ENCODE data around the gene CISD3. TPM values are rescaled to one million over a fixed set of nuclear protein-coding genes. Genes with fewer than 3 reads are reported as not detected.

CISD3 gene
- total and polyA plus RNA-seq, 4 donors = 2.1 to 18.6 (median 11.8) TPM

- WGBS (ENCODE audit: insufficient coverage) = 96% methylated on average over 2 of the region's 3 CpGs
- DNase-seq (ENCODE audit: low read depth in 4 of 6, low spot score in 6 of 6) = no peak
- Histone ChIP-seq H3K9me3 (ENCODE audit: control insufficient read depth, insufficient read depth, low read length) (no peaks in the 10 kb centered on the region), H3K36me3 (ENCODE audit: control insufficient read depth, insufficient read depth, low read length) (peaks cover 90% of the 10 kb centered on the region), H3K27ac (ENCODE audit: low read depth, low read length) (no peak overlapping the region), H3K4me1 (ENCODE audit: control insufficient read depth, insufficient read depth, low read length) (no peaks in the 10 kb centered on the region), H3K4me3 (ENCODE audit: low read depth, low read length) (no peak overlapping the region), H3K27me3 (ENCODE audit: control insufficient read depth, insufficient read depth, low read length) (no peaks in the 10 kb centered on the region)
These were observed 53.1 kb downstream of the CISD3 start for GRCh38 chr17:38783227-38783626.

Small RNAs within 50 kb of the gene (small RNA-seq; reads per million reads assigned to genes)
- gene MIR4726 (ENCODE audit: low replicate concordance) (not detected), gene MIR4734 (ENCODE audit: low replicate concordance) (not detected), gene RNA5SP440 (ENCODE audit: low replicate concordance) (0.57 reads per million, percentile 62 among the genes with 10 or more reads in this experiment), gene RNU6-866P (ENCODE audit: low replicate concordance) (not detected)

Other genes starting within 250 kb of the CISD3 start
- 10 to 100 TPM; 16.0 to 20.0 TPM for gene SRCIN1, start 124.4 kb upstream of the CISD3 start, total RNA-seq
- 10 to 100 TPM; 68.2 to 79.4 TPM for gene SRCIN1, start 124.4 kb upstream of the CISD3 start, polyA plus RNA-seq (ENCODE audit: insufficient read length in 2 of 2)
- gene EPOP, start 55.4 kb upstream of the CISD3 start, total RNA-seq = 1 to 10 TPM in 1 of 2 donors, under 1 TPM in 1; 0.50 to 1.7 TPM
- gene EPOP, start 55.4 kb upstream of the CISD3 start, polyA plus RNA-seq (ENCODE audit: insufficient read length in 2 of 2) = 1 to 10 TPM; 2.0 to 2.3 TPM
- 10 to 100 TPM; 18.4 to 60.9 TPM for gene MLLT6, start 25.1 kb upstream of the CISD3 start, total RNA-seq
- 10 to 100 TPM; 62.7 to 94.1 TPM for gene MLLT6, start 25.1 kb upstream of the CISD3 start, polyA plus RNA-seq (ENCODE audit: insufficient read length in 2 of 2)
- gene PCGF2, start 18.0 kb downstream of the CISD3 start, total RNA-seq = 10 to 100 TPM in 1 of 2 donors, 1 to 10 TPM in 1; 9.1 to 29.1 TPM
- 100 to 1,000 TPM in 1 of 2 donors, 10 to 100 TPM in 1; 93.1 to 110 TPM for gene PCGF2, start 18.0 kb downstream of the CISD3 start, polyA plus RNA-seq (ENCODE audit: insufficient read length in 2 of 2)
- 100 to 1,000 TPM; 149 to 241 TPM for gene PSMB3, start 22.4 kb downstream of the CISD3 start, total RNA-seq
- 100 to 1,000 TPM; 120 to 123 TPM for gene PSMB3, start 22.4 kb downstream of the CISD3 start, polyA plus RNA-seq (ENCODE audit: insufficient read length in 2 of 2)
- 10 to 100 TPM; 66.1 to 99.8 TPM for gene PIP4K2B, start 69.2 kb downstream of the CISD3 start, total RNA-seq
- 100 to 1,000 TPM; 174 to 198 TPM for gene PIP4K2B, start 69.2 kb downstream of the CISD3 start, polyA plus RNA-seq (ENCODE audit: insufficient read length in 2 of 2)
- gene CWC25, start 95.0 kb downstream of the CISD3 start, total RNA-seq = 10 to 100 TPM in 1 of 2 donors, 1 to 10 TPM in 1; 8.2 to 15.2 TPM
- 10 to 100 TPM; 17.6 to 21.2 TPM for gene CWC25, start 95.0 kb downstream of the CISD3 start, polyA plus RNA-seq (ENCODE audit: insufficient read length in 2 of 2)
- 1,000 to 10,000 TPM; 1,083 to 2,232 TPM for gene RPL23, start 123.4 kb downstream of the CISD3 start, total RNA-seq
- 1,000 to 10,000 TPM; 1,171 to 1,254 TPM for gene RPL23, start 123.4 kb downstream of the CISD3 start, polyA plus RNA-seq (ENCODE audit: insufficient read length in 2 of 2)
- 10 to 100 TPM; 41.2 to 65.7 TPM for gene LASP1, start 139.7 kb downstream of the CISD3 start, total RNA-seq
- 100 to 1,000 TPM; 122 to 125 TPM for gene LASP1, start 139.7 kb downstream of the CISD3 start, polyA plus RNA-seq (ENCODE audit: insufficient read length in 2 of 2)
- gene FBXO47, start 237.1 kb downstream of the CISD3 start, total RNA-seq = not detected
- gene FBXO47, start 237.1 kb downstream of the CISD3 start, polyA plus RNA-seq (ENCODE audit: insufficient read length in 2 of 2) = not detected

All from spinal cord (tissue), 10 donors.